Pons (tissue), 1 donor: ENCODE measurements around the gene CCDC167.

Experiments used
- DNase-seq: peaks from one replicate; pipeline ENCODE4 v3.0.0-alpha.2; 2016; ENCODE audit warnings: low spot score

CCDC167 gene

GRCh38 chr6:37530297-37530696, 30.6 kb upstream of the CCDC167 start:
- DNase-seq: no peak

GRCh38 chr6:37528541-37528940, 28.8 kb upstream of the CCDC167 start:
- DNase-seq: no peak

- DNase-seq: no peak
Measured at GRCh38 chr6:37525460-37526357, 26.0 kb upstream of the CCDC167 start.

- DNase-seq: no peak
Measured at GRCh38 chr6:37524970-37525318, 25.3 kb upstream of the CCDC167 start.

- DNase-seq: no peak
Measured at GRCh38 chr6:37524025-37524969, 24.6 kb upstream of the CCDC167 start.

- no peak for DNase-seq
Measured at GRCh38 chr6:37523412-37523811, 23.7 kb upstream of the CCDC167 start.

GRCh38 chr6:37522836-37523235, 23.1 kb upstream of the CCDC167 start:
- DNase-seq: no peak

- DNase-seq: no peak
Measured at GRCh38 chr6:37521674-37522073, 22.0 kb upstream of the CCDC167 start.

- no peak for DNase-seq
Measured at GRCh38 chr6:37520926-37521325, 21.2 kb upstream of the CCDC167 start.

GRCh38 chr6:37519461-37519860, 19.8 kb upstream of the CCDC167 start:
- DNase-seq: no peak

GRCh38 chr6:37518116-37518515, 18.4 kb upstream of the CCDC167 start:
- no peak for DNase-seq

GRCh38 chr6:37517411-37517812, 17.7 kb upstream of the CCDC167 start:
- no peak for DNase-seq

GRCh38 chr6:37516920-37517405, 17.3 kb upstream of the CCDC167 start:
- DNase-seq: no peak

- peak; percentile 86 for DNase-seq
Measured at GRCh38 chr6:37516076-37516919, 16.6 kb upstream of the CCDC167 start.

GRCh38 chr6:37515712-37516075, 16.0 kb upstream of the CCDC167 start:
- DNase-seq: no peak

- DNase-seq: no peak
Measured at GRCh38 chr6:37514837-37515236, 15.1 kb upstream of the CCDC167 start.

- DNase-seq: no peak
Measured at GRCh38 chr6:37514321-37514771, 14.7 kb upstream of the CCDC167 start.

GRCh38 chr6:37513576-37513975, 13.9 kb upstream of the CCDC167 start:
- DNase-seq: no peak

- no peak for DNase-seq
Measured at GRCh38 chr6:37513155-37513554, 13.5 kb upstream of the CCDC167 start.

GRCh38 chr6:37512400-37513011, 12.8 kb upstream of the CCDC167 start:
- no peak for DNase-seq

GRCh38 chr6:37511910-37512399, 12.3 kb upstream of the CCDC167 start:
- no peak for DNase-seq
